Activated T-cell treated with anti-CD3 and anti-CD28 coated beads for 48 hours (primary cell): ENCODE data around the gene NUP160.
A peak's percentile ranks its signal among the peaks of the same experiment; 100 is the strongest.
"Not testable (repeated sequence)": the region's sequence is repeated elsewhere in the genome, so short reads cannot be mapped to it uniquely, and the experiment has no call there.

Experiments used
- DNase-seq: peaks from one replicate; pipeline ENCODE4 v3.0.0-alpha.2; 2020; ENCODE audit warnings: low read depth

NUP160 gene

DNA sequence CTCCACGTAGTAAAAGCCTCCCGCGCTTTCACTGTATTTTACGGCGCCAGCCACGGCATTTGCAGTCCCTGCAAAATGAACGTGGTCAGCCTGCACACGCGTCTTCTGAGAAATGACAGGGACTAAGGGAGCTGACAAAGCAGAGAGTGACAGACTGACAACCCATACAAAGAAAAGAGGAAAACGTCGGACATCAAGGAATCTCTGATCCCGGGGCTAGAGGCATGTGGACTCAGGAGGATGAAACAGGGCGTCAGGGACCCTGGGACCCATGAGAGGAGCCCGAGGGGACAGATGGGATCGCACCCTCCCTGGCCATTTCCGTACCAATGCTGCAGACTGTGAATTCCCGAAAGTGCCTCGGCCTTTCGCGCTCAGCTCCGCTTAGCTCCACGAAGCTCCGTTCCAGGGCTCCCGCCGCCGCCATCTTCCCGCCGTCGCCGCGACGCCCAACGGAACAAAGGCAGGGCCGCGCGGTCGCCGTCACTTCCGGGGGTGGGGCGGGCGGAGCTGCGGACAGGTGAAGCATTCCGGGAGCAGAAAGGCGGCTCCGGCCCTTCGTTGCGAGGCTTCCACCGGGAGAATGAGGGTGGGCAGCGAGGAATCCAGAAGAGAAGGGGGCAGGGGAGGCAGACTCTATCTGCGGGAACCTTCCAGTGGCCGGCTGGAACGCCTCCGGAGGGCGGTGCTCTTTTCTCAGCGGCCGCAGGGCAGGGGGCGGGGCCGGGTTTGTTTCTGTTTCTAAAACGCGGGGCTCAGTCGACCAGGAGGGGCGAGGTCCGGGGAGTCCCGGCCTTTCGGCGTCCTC, at the start of gene NUP160:
Gene NUP160 (minus strand): TSS at position 459 of the 808 bp plus-strand sequence. CDS start 32 bp downstream, at position 427.
- DNase-seq, result peak; percentile 89

GRCh38 chr11:47896199-47896598, 48.0 kb upstream of the NUP160 start:
- no peak for DNase-seq

DNA sequence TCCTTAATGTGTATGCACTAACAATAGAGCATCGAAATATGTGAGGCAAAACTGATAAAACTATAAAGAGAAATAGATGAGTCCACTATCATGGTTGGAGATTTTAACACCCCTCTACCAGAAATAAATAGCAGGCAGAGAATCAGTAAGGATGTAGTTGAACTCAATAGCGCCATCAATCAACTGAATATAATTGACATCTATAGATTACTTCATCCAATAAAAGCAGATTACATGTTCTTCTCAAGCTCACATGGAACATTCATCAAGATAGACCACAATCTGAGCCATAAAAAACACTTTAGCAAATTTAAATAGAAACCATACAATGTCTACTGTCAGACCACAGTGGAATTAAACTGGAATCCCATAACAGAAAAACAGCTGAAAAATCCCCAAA, 46.9 kb upstream of the NUP160 start:
- no peak for DNase-seq

GRCh38 chr11:47892546-47893276, 44.6 kb upstream of the NUP160 start:
- not testable (repeated sequence) for DNase-seq

DNA sequence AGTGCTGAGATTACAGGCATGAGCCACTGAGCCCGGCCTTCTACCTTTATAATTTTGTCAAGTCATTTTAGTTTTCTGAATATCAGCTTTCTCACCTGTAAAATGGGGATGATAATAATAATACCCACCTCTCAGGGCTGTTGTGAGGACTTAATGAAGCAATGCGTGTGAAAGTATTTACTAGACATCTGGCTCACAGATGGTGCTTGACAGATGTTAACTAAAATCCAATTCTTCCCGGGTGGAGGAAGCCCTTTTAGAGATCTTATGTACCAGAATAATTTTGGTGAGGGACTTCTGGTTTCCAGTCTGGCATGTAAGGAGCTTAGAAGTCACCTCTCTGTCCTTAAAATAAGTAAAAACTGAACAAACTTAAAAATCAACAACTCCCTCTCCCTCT, 43.7 kb upstream of the NUP160 start:
- DNase-seq, result no peak

- DNase-seq, result no peak
Measured at GRCh38 chr11:47889714-47890441, 41.7 kb upstream of the NUP160 start.

DNA sequence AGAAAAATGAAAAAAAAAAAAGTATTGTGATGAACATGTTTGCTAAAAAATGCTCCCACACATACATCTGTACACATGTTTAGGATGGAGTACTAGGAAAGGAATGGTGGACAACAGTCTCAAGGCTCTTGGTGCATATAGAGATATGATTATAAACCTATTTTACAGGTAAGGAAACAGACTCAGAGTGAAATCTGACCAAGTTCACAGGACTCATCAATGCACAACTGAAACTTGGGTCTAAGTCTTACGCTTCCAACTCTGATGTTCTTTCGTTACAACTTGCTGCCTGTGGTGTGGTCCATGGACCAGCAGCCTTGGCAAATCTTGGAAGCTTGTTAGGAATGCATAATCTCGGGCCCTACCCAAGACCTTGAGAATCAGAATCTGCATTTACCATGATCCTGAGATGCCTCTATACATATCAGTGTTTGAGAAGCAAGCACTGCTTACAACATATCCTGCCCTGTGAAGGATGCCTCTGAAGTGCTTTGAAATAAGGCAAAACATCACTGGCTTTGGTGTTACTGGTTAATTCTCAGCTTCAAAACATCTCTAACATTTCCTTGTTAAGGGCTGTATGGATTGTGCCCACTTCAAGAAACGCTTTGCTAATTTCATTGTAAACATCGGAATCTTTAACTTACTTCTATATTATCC, 39.9 kb upstream of the NUP160 start:
- no peak for DNase-seq

- no peak for DNase-seq
Measured at GRCh38 chr11:47886096-47886495, 37.9 kb upstream of the NUP160 start.

- not testable (repeated sequence) for DNase-seq
Measured at GRCh38 chr11:47882437-47882836, 34.3 kb upstream of the NUP160 start.

GRCh38 chr11:47881145-47881544, 33.0 kb upstream of the NUP160 start:
- DNase-seq, result no peak

DNA sequence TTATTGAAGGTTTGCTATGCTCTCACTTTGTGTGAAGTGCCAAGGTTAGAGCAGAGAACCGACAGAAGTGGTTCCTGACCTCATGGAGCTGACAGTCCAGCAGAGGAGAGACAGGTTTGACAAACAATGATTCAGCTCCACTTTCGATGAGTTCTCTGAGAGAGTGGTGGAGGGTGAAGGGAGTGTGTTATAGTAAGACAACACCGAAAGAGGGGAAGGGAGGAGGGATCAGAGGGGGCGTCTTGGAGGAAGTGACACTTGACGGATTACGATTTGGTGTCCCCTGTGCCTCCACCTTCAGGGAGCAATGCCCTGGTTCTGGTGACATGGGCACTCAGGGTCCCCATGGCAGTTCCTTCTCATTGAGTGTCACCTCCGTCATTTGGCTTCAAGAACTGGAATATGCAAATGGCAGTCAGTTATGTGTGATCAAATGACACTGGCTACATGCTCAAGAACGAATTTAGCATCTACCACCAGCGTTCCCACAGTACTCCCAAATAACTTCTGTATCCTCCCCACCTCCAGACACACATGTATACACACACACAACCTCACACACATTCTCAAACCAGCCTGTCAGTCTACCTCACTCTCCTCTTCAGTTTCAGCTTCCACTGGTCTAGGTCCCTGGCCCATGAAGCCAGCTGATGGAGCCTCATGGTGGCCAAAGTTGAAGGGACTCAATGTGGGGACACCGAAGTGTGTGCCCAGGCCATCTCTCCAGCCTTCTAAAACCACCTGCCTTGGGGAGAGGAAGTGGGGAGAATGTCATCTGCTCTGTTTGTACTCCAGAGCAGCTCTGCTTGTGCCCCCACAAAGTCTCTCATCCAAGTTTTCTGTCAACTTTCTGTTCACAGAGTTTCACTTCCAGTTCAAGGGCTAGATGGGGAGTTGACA, 31.4 kb upstream of the NUP160 start:
- no peak for DNase-seq

- DNase-seq, result not testable (repeated sequence)
Measured at GRCh38 chr11:47875858-47876257, 27.7 kb upstream of the NUP160 start.

GRCh38 chr11:47870404-47870803, 22.3 kb upstream of the NUP160 start:
- DNase-seq, result no peak

GRCh38 chr11:47869544-47870393, 21.6 kb upstream of the NUP160 start:
- no peak for DNase-seq

DNA sequence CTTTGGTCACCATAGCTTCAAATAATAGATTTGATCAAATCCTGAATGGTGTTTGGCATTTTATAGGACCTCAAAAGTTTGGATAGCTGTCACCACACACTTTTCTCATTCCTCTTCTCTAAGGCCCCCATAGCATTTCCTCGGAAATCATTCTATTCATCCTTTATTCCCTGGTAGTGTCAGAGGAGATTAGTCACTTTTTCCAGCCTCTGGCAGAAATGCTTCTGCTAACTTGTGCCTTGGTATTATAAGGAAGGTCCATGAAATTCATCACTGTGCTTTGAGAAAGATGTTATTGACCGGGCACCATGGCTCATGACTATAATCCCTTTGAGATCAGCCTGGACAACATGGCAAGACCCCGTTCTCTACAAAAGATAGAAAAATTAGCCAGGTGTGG, 19.7 kb upstream of the NUP160 start:
- DNase-seq, result no peak

DNA sequence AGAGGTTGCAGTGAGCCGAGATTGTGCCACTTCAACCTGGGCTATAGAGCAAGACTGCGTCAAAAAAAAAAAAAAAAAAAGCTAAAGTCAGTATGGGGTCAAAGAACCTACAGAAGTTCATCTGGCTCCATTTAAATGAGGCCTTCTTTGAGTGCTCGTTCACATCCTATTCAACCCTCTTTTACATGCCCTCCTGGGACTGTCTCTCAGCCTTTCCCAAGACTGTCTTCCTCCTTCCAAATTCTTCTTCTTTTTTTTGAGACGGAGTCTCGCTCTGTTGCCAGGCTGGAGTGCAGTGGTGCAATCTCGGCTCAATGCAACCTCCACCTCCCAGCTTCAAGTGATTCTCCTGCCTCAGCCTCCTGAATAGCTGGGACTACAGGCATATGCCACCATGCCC, 18.7 kb upstream of the NUP160 start:
- DNase-seq, result not testable (repeated sequence)

- DNase-seq, result no peak
Measured at GRCh38 chr11:47864901-47865300, 16.8 kb upstream of the NUP160 start.

DNA sequence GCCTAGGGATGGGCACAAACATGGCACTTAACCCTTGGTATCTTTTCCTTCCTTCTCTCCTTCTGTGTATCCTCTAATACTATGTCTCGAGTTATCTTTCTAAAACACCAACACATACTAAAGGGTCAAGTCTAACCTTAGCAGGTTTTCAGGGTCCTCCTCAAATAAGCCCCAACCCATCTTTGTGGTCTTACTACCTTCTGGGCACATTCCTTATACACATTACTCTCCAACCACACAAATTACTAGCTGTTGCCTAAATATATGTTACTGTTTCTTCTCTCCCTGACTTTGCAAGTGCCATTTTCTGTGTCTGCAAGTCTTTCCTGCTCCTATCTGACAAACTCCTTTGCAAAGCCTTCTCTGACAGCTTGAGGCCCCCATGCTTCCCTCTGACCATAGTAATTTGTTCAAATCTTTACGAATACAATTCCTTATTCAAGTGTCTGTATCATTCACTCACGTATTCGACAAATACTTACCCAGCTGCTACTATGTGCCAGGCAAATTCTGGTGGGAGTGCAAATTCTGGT, 15.8 kb upstream of the NUP160 start:
- no peak for DNase-seq

- DNase-seq, result no peak
Measured at GRCh38 chr11:47863189-47863897, 15.2 kb upstream of the NUP160 start.
